ENCODE measurements around the gene SAT2. TPM values are rescaled to one million over a fixed set of nuclear protein-coding genes. Genes with fewer than 3 reads are reported as not detected.
A peak's percentile ranks its signal among the peaks of the same experiment; 100 is the strongest.

SAT2 gene
- total RNA-seq, 1 experiment from 2014 or later = 52.0 TPM

DNA sequence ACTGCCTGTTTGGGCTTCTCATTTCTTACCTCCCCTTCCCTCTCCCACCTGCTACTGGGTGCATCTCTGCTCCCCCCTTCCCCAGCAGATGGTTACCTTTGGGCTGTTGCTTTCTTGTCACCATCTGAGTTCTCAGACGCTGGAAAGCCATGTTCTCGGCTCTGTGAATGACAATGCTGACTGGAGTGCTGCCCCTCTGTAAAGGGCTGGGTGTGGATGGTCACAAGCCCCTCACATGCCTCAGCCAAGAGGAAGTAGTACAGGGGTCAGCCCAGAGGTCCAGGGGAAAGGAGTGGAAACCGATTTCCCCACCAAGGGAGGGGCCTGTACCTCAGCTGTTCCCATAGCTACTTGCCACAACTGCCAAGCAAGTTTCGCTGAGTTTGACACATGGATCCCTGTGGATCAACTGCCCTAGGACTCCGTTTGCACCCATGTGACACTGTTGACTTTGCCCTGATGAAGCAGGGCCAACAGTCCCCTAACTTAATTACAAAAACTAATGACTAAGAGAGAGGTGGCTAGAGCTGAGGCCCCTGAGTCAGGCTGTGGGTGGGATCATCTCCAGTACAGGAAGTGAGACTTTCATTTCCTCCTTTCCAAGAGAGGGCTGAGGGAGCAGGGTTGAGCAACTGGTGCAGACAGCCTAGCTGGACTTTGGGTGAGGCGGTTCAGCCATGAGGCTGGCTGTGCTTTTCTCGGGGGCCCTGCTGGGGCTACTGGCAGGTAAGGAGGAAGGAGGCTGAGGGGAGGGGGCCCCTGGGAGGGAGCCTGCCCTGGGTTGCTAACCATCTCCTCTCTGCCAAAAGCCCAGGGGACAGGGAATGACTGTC lies 48.4 kb downstream of the SAT2 start, which contains the start of gene CD68:
CD68 (plus strand) TSS at position 638 of the 833 bp plus-strand sequence; CDS start at position 678, 40 bp downstream.
- H4K20me1 ChIP-seq (ENCODE audit: insufficient read depth) = peaks cover 48% of the 10 kb centered on the region
- DNase-seq = peak; percentile 84 to 95
- H2AFZ ChIP-seq = no peak within 1 kb of the TSS
- BruUV-seq (replicated peaks) = no TSS peak
- ChIA-PET POLR2A (ENCODE audit: unreplicated experiment) (interaction anchor here (0.6 to 1.2 kb wide), 6 partner anchors 10 to 199 kb away, joined by 3 to 8 read pairs (median 4); partner anchors contain the start of genes CHRNB1 and TP53), CTCF (interaction anchor here (0.5 to 1.5 kb wide), 3 partner anchors 10 to 298 kb away, joined by 3 to 7 read pairs (median 4); partner anchors contain the start of genes SLC2A4, SOX15 and TP53)
- peak within 1 kb of the TSS; percentile 88 for H3K27ac ChIP-seq
- peaks cover 57% of the 10 kb centered on the region for H3F3A ChIP-seq (ENCODE audit: insufficient read depth, low read depth)
- peaks cover 60% of the 10 kb centered on the region for H3K4me1 ChIP-seq (replicated peaks; ENCODE audit: insufficient read depth)
- H3K4me2 ChIP-seq = peak within 1 kb of the TSS; percentile 72
- H3K27me3 ChIP-seq (ENCODE audit: insufficient read depth, low read depth) = no peaks in the 10 kb centered on the region
- peaks cover 43% of the 10 kb centered on the region for H3K79me2 ChIP-seq (ENCODE audit: low read depth)
- intact Hi-C loops (cut with micrococcal nuclease; ENCODE audit: unreplicated experiment) = no loop called here
- H3K4me3 ChIP-seq = peak within 1 kb of the TSS; percentile 38; the same call in 1 of the 2 replicates
- no peaks in the 10 kb centered on the region for H3K9me3 ChIP-seq (ENCODE audit: insufficient read depth, low read depth)
- TF ChIP-seq, protein P1, sequence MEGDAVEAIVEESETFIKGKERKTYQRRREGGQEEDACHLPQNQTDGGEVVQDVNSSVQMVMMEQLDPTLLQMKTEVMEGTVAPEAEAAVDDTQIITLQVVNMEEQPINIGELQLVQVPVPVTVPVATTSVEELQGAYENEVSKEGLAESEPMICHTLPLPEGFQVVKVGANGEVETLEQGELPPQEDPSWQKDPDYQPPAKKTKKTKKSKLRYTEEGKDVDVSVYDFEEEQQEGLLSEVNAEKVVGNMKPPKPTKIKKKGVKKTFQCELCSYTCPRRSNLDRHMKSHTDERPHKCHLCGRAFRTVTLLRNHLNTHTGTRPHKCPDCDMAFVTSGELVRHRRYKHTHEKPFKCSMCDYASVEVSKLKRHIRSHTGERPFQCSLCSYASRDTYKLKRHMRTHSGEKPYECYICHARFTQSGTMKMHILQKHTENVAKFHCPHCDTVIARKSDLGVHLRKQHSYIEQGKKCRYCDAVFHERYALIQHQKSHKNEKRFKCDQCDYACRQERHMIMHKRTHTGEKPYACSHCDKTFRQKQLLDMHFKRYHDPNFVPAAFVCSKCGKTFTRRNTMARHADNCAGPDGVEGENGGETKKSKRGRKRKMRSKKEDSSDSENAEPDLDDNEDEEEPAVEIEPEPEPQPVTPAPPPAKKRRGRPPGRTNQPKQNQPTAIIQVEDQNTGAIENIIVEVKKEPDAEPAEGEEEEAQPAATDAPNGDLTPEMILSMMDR (conservative IDR thresholded peaks at IDR 0.05) = no peak
- TF ChIP-seq EZH2 (IDR thresholded peaks at IDR 0.05; ENCODE audit: low read depth) = no peak
- no peaks in the 10 kb centered on the region for H3K9me2 ChIP-seq (ENCODE audit: insufficient read depth)
- H3K36me3 ChIP-seq (ENCODE audit: low read depth) = peaks cover 31% of the 10 kb centered on the region

DNA sequence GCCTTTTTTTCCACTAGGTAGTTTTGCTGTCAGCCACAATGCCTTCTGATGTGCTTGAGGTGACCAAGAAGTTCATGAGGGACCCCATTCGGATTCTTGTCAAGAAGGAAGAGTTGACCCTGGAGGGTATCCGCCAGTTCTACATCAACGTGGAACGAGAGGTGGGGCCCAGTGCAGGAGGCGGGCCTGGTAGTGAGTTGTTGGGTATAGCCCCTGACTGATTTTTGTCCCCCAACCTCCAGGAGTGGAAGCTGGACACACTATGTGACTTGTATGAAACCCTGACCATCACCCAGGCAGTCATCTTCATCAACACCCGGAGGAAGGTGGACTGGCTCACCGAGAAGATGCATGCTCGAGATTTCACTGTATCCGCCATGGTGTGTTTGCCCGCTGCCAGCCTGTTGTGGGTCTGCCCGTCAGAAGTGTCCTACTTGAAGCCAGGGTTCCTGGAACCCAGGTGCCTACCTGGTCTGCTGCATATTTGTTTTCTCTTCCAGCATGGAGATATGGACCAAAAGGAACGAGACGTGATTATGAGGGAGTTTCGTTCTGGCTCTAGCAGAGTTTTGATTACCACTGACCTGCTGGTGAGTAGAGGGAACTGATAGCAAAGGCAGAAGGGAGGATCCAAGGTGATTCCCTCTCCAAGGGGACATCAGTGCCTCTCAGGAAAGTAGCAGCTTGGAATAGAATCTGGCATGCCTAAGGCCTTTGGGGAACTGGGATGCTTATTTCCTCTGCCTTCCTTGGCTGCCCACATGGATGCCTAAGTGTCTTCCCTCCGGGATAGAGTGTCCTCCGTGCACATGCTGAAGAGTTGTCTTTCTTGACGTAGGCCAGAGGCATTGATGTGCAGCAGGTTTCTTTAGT lies 50.1 kb downstream of the SAT2 start:
- no peak for DNase-seq
- Histone ChIP-seq H3K27ac (peak overlapping the region; percentile 88), H3K9me3 (ENCODE audit: insufficient read depth, low read depth) (no peaks in the 10 kb centered on the region), H3K4me1 (replicated peaks; ENCODE audit: insufficient read depth) (peaks cover 55% of the 10 kb centered on the region), H3K9me2 (ENCODE audit: insufficient read depth) (no peaks in the 10 kb centered on the region), H3F3A (ENCODE audit: insufficient read depth, low read depth) (peaks cover 69% of the 10 kb centered on the region), H3K4me2 (peak overlapping the region; percentile 93; the same call in 1 of the 2 replicates), H3K4me3 (no peak overlapping the region), H2AFZ (no peak overlapping the region), H3K27me3 (ENCODE audit: insufficient read depth, low read depth) (no peaks in the 10 kb centered on the region), H3K79me2 (ENCODE audit: low read depth) (peaks cover 59% of the 10 kb centered on the region), H4K20me1 (ENCODE audit: insufficient read depth) (peaks cover 54% of the 10 kb centered on the region), H3K36me3 (ENCODE audit: low read depth) (peaks cover 35% of the 10 kb centered on the region)
- intact Hi-C loops (cut with micrococcal nuclease; ENCODE audit: unreplicated experiment) = no loop called here
- ChIA-PET POLR2A (ENCODE audit: unreplicated experiment) (interaction anchor here (0.7 kb wide), 1 partner anchor 320 kb away, joined by 7 read pairs; no protein-coding TSS in a partner anchor), CTCF (interaction anchor here (0.5 kb wide), 1 partner anchor 12 kb away, joined by 3 read pairs; no protein-coding TSS in a partner anchor)
- TF ChIP-seq, protein P1 (conservative IDR thresholded peaks at IDR 0.05) = no peak
- TF ChIP-seq EZH2 (IDR thresholded peaks at IDR 0.05; ENCODE audit: low read depth) = no peak
- BruUV-seq (replicated peaks) = no TSS peak

DNA sequence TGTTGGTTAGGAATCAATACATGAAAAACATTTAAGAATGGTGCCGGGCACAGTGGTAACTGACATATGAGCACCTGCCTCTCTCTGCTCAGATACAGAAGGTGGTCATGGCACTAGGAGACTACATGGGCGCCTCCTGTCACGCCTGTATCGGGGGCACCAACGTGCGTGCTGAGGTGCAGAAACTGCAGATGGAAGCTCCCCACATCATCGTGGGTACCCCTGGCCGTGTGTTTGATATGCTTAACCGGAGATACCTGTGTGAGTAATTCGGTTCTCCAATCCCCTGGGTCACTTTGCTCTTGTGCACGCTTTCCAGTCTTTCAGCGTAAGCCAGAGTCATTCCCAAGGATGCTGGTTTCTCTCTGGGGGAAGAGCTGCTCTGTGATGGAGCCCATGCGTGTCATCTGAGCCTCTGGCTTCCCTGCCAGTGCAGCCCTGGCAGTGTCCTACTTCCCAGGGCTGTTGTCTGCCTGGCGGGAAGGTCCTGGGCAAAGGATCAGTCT lies 51.1 kb downstream of the SAT2 start:
- ChIA-PET POLR2A (ENCODE audit: unreplicated experiment) (interaction anchor here (0.5 to 0.7 kb wide), 2 partner anchors 11 to 75 kb away, joined by 3 read pairs; no protein-coding TSS in a partner anchor), CTCF (no interaction called here)
- Histone ChIP-seq H3K4me1 (replicated peaks; ENCODE audit: insufficient read depth) (peaks cover 55% of the 10 kb centered on the region), H3K79me2 (ENCODE audit: low read depth) (peaks cover 59% of the 10 kb centered on the region), H3F3A (ENCODE audit: insufficient read depth, low read depth) (peaks cover 73% of the 10 kb centered on the region), H3K36me3 (ENCODE audit: low read depth) (peaks cover 35% of the 10 kb centered on the region), H3K4me2 (peak overlapping the region; percentile 93; the same call in 1 of the 2 replicates), H4K20me1 (ENCODE audit: insufficient read depth) (peaks cover 54% of the 10 kb centered on the region), H3K27me3 (ENCODE audit: insufficient read depth, low read depth) (no peaks in the 10 kb centered on the region), H3K27ac (peak overlapping the region; percentile 59; the same call in 1 of the 2 replicates), H2AFZ (no peak overlapping the region), H3K4me3 (no peak overlapping the region), H3K9me3 (ENCODE audit: insufficient read depth, low read depth) (no peaks in the 10 kb centered on the region), H3K9me2 (ENCODE audit: insufficient read depth) (no peaks in the 10 kb centered on the region)
- TF ChIP-seq, protein P1 (conservative IDR thresholded peaks at IDR 0.05) = no peak
- no peak for DNase-seq
- intact Hi-C loops (cut with micrococcal nuclease; ENCODE audit: unreplicated experiment) = no loop called here
- no TSS peak for BruUV-seq (replicated peaks)

All from PC-9 (cell line).